SJCRH30 (cell line): Measurements from ENCODE around the gene ZFP64. TPM values are rescaled to one million over a fixed set of nuclear protein-coding genes. Genes with fewer than 3 reads are reported as not detected.

Source experiments
- DNase-seq, 2 experiments: peaks; one replicate each; pipeline ENCODE4 v3.0.0-alpha.2; 2015 to 2020
- H3K27ac ChIP-seq: fragments of 250-450 bp; sonication (Bioruptor Pico); 2 replicates; pipeline ENCODE4 v1.5.1; 2020; ENCODE audit warnings: mild to moderate bottlenecking, moderate library complexity
- H3K27me3 ChIP-seq: fragments of 250-450 bp; sonication (Bioruptor Pico); 2 replicates; pipeline ENCODE4 v1.5.1; 2020; ENCODE audit warnings: mild to moderate bottlenecking, moderate library complexity
- H3K36me3 ChIP-seq: fragments of 250-450 bp; sonication (Bioruptor Pico); 2 replicates; pipeline ENCODE4 v1.5.1; 2020; ENCODE audit warnings: mild to moderate bottlenecking, moderate library complexity
- H3K4me1 ChIP-seq: fragments of 250-450 bp; sonication (Bioruptor Pico); 2 replicates; pipeline ENCODE4 v1.5.1; 2020; ENCODE audit warnings: mild to moderate bottlenecking, moderate library complexity
- H3K4me3 ChIP-seq: fragments of 250-450 bp; sonication (Bioruptor Pico); 2 replicates; pipeline ENCODE4 v1.5.1; 2020; ENCODE audit warnings: mild to moderate bottlenecking, moderate library complexity
- H3K9me3 ChIP-seq: fragments of 250-450 bp; sonication (Bioruptor Pico); replicated peaks from 2 replicates; pipeline ENCODE4 v1.5.1; 2020; ENCODE audit warnings: mild to moderate bottlenecking, moderate library complexity
- total RNA-seq: library from RNA; depleted of rRNA; stranded (reverse); fragments of >200 nt; shearing (Covaris generic); gene quantifications from 2 replicates; pipeline ENCODE4 v1.2.3, GENCODE V29; 2014

Gene ZFP64
- total RNA-seq, 1 experiment from 2014 or later: 9.5 TPM

DNA sequence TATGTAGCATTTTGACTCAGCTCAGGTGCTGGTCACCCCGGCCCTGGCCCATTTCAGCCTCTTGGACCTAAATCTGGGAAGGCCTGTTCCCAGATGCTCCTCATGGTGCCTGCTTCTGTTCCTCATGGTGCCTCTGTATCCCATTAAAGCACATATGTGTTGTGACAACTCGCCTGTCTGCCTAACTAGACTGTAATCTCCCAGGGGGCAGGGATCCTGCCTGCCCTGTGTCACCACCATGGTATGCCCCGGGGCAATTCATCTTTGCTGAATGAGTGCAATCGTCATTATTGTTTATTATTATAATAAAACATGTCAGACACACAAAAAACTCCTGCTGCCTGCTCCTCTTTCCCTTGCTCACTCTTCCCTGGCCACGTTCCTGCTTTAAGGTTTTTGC, 62.0 kb downstream of the ZFP64 start:
- no peaks in the 10 kb centered on the region for H3K4me1 ChIP-seq
- DNase-seq: no peak
- no peak overlapping the region for H3K27ac ChIP-seq
- no peak overlapping the region for H3K4me3 ChIP-seq
- no peaks in the 10 kb centered on the region for H3K9me3 ChIP-seq
- H3K27me3 ChIP-seq: no peaks in the 10 kb centered on the region
- H3K36me3 ChIP-seq: no peaks in the 10 kb centered on the region

GRCh38 chr20:52127309-52127708, 64.3 kb downstream of the ZFP64 start:
- Histone ChIP-seq H3K4me3 (no peak overlapping the region), H3K4me1 (no peaks in the 10 kb centered on the region), H3K27ac (no peak overlapping the region), H3K9me3 (no peaks in the 10 kb centered on the region), H3K27me3 (no peaks in the 10 kb centered on the region), H3K36me3 (no peaks in the 10 kb centered on the region)
- DNase-seq: no peak

DNA sequence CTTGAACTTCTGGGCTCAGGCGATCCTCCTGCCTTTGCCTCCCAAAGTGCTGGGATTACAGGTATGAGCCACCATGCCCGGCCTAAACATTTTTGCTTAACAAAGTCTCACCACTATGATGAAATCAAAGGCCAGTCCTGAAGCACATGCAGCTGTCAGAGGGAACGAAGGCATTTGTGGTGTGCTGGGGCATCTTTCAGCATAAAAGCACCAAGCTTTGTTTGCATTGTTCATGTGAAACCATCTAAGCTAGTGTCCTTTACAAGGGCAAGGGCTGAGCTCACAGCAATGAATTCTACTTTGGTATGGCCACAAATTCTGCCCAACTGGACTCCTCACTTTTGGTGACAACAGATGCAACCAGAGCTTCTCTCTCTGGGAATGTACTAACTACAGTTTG, 66.8 kb downstream of the ZFP64 start:
- Histone ChIP-seq H3K9me3 (no peaks in the 10 kb centered on the region), H3K36me3 (no peaks in the 10 kb centered on the region), H3K27ac (no peak overlapping the region), H3K4me1 (no peaks in the 10 kb centered on the region), H3K27me3 (no peaks in the 10 kb centered on the region), H3K4me3 (no peak overlapping the region)
- DNase-seq: peak in 1 of 2 experiments; percentile 15

DNA sequence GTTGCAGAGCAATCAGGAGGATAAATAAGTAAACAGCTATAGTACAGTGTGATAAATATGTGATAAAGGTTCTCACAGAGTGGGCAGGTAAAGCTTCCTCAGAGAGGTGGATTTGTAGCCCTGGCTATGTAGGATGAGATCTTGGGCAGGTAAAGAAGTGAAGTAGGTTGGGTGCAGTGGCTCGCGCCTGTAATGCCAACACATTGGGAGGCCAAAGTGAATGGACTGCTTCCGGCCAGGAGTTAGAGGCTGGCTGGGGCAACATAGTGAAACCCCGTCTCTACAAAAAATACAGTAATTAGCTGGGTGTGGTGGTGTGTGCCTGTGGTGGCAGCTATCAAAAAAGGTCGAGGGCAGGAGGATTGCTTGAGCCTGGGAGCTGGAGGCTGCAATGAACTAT, 72.9 kb downstream of the ZFP64 start:
- H3K4me3 ChIP-seq: no peak overlapping the region

DNA sequence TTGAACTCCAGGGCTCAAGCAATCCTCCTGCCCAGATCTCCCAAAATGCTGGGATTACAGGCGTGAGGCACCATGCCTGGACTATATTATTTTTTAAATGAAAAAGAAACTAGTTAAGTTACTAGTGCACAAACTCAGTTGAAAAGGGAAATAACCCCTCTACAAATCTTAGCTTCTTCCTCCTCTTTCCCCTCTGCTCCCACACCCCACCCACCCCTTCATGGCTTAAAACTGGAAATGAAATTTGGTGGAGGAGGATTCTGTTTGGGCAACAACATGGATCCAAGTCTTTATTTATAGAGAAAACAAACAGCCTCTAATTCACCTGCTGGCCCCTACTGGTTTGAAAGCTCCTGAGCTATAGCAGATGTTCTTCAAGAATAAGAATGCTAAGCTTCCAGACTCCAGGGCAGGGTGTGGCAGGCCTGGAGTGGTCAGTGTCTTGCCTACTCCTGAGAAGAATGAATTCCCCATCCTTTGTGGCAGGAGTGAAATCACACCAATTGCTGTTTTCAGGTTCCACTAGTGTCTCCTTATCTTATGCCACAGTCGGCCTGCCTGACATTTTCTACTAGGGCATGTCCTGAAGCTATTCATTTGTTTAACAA, 73.5 kb downstream of the ZFP64 start:
- Histone ChIP-seq H3K9me3 (no peaks in the 10 kb centered on the region), H3K4me1 (no peaks in the 10 kb centered on the region), H3K36me3 (no peaks in the 10 kb centered on the region), H3K4me3 (no peak overlapping the region), H3K27ac (no peak overlapping the region), H3K27me3 (no peaks in the 10 kb centered on the region)
- no peak for DNase-seq

More for the DNA sequence above, 72.9 kb downstream of the ZFP64 start:
- Histone ChIP-seq H3K27ac (no peak overlapping the region), H3K27me3 (no peaks in the 10 kb centered on the region), H3K9me3 (no peaks in the 10 kb centered on the region), H3K4me1 (no peaks in the 10 kb centered on the region), H3K36me3 (no peaks in the 10 kb centered on the region)
- no peak for DNase-seq

DNA sequence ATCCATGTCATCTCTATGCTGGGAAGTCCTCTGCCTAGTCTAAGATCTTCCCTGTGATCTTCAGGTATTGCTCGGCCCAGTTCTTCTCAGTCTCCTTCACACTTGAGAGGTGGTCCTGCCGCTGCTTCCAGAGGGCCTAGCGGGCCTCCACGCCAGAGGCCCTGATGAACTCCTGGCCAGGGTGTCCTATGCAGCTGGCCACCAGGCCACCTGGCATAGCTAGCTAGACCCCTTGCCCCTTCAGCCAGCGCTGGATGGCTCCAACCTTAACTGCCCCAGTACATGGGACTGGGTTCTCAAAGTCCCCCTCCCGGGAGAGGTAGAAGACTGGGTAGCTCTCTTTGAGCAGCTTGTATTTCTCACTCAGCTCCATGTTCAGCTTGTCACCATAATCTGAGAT, 81.1 kb downstream of the ZFP64 start:
- no peak overlapping the region for H3K27ac ChIP-seq
- DNase-seq: no peak

GRCh38 chr20:52105442-52106422, 85.8 kb downstream of the ZFP64 start:
- DNase-seq: no peak
- Histone ChIP-seq H3K9me3 (no peaks in the 10 kb centered on the region), H3K4me3 (no peak overlapping the region), H3K27ac (no peak overlapping the region), H3K27me3 (no peaks in the 10 kb centered on the region), H3K36me3 (no peaks in the 10 kb centered on the region), H3K4me1 (no peaks in the 10 kb centered on the region)

More for the DNA sequence above, 81.1 kb downstream of the ZFP64 start:
- Histone ChIP-seq H3K4me3 (no peak overlapping the region), H3K4me1 (no peaks in the 10 kb centered on the region), H3K9me3 (no peaks in the 10 kb centered on the region), H3K27me3 (no peaks in the 10 kb centered on the region), H3K36me3 (no peaks in the 10 kb centered on the region)

GRCh38 chr20:52104546-52105441, 86.8 kb downstream of the ZFP64 start:
- Histone ChIP-seq H3K27me3 (no peaks in the 10 kb centered on the region), H3K36me3 (no peaks in the 10 kb centered on the region), H3K9me3 (no peaks in the 10 kb centered on the region), H3K4me3 (no peak overlapping the region), H3K4me1 (no peaks in the 10 kb centered on the region), H3K27ac (no peak overlapping the region)
- DNase-seq: no peak

- H3K4me3 ChIP-seq: no peak overlapping the region
Observed at GRCh38 chr20:52103913-52104545, 87.5 kb downstream of the ZFP64 start.

DNA sequence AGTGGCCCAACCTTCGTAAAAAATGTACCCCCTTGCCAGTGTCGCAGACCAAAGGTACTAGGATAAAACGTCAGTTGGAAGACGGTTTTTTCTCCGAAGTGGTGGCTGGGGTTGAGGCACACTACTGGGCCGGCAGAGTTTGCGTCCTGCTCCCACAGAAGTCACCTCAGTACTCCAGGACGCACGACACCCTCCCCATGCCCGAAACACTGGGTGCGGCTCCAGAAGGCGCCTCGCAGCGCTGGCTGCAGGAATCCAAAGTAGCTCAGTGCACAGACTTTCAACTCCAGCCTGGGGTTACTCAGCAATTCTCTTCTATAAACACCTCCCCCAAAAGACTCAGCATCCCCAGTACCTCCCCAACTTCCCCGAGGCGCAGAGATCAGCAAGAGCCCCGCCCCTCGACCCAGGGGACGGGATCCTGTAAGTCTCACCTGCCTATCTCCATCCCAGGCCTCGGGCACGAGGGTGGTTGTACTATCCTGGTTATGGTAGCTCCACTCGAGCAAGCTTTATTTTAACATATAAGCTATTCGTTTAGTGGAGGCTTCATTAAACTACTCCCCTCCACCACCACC, 88.2 kb downstream of the ZFP64 start:
- Histone ChIP-seq H3K9me3 (no peaks in the 10 kb centered on the region), H3K4me1 (0 out of 2 replicates have a peak, but pooled peaks cover 3% of the 10 kb centered on the region), H3K27ac (no peak overlapping the region), H3K27me3 (no peaks in the 10 kb centered on the region), H3K36me3 (no peaks in the 10 kb centered on the region), H3K4me3 (no peak overlapping the region)
- no peak for DNase-seq

More at GRCh38 chr20:52103913-52104545, 87.5 kb downstream of the ZFP64 start:
- Histone ChIP-seq H3K27ac (no peak overlapping the region), H3K4me1 (0 out of 2 replicates have a peak, but pooled peaks cover 3% of the 10 kb centered on the region), H3K36me3 (no peaks in the 10 kb centered on the region), H3K27me3 (no peaks in the 10 kb centered on the region), H3K9me3 (no peaks in the 10 kb centered on the region)
- DNase-seq: no peak

DNA sequence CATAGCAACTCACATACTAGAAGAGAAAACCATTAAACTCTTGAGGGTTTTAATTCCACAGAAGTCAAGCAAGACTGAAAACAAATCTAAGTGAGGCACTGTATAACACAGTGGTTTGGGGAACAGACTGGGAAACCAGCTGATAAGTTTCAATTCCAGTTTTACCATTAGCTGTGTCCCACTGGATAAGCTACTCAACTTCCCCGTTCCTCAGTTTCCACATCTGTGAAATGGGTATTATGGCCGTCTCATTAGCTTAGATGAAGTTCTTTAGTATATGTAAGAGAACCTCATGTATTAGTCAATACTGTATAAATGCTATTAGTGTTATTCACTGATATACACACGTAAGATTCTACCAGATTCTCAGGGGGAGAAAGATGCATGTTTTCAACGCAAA, 89.0 kb downstream of the ZFP64 start:
- H3K27me3 ChIP-seq: no peaks in the 10 kb centered on the region
- 0 out of 2 replicates have a peak, but pooled peaks cover 3% of the 10 kb centered on the region for H3K4me1 ChIP-seq
- H3K27ac ChIP-seq: no peak overlapping the region
- no peaks in the 10 kb centered on the region for H3K36me3 ChIP-seq
- no peak for DNase-seq
- no peak overlapping the region for H3K4me3 ChIP-seq
- H3K9me3 ChIP-seq: no peaks in the 10 kb centered on the region

DNA sequence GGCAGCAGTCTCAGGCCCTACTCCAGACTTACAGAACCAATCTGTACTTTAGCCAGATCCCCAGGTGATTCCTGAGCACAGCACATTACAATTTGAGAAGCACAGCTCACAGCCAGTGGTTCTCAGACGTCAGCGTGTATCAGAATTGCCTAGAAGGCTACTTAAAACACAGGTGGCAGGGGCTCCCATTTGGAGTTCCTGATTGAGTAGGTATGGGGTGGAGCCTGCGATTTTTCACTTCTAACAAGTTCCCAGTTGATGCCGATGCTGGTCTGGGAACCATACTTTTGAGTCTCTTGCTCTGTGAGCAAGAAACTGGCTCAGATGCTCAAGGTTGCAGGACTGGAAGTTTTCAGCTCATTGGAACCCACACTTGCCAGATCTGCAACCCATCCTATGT, 89.5 kb downstream of the ZFP64 start:
- no peak overlapping the region for H3K27ac ChIP-seq
- H3K4me1 ChIP-seq: 0 out of 2 replicates have a peak, but pooled peaks cover 3% of the 10 kb centered on the region
- H3K27me3 ChIP-seq: no peaks in the 10 kb centered on the region
- H3K9me3 ChIP-seq: no peaks in the 10 kb centered on the region
- H3K4me3 ChIP-seq: no peak overlapping the region
- no peaks in the 10 kb centered on the region for H3K36me3 ChIP-seq
- DNase-seq: no peak
